Activated CD8-positive, alpha-beta memory T cell treated with anti-CD3 and anti-CD28 coated beads, Interleukin-2, amount 50 U/mL, for 24 hours (primary cell): ENCODE data around the gene AGO3.
"Not testable (repeated sequence)": the region's sequence is repeated elsewhere in the genome, so short reads cannot be mapped to it uniquely, and the experiment has no call there.

Source experiments
- DNase-seq: peaks from one replicate; pipeline ENCODE4 v3.0.0-alpha.2; 2020; ENCODE audit errors: extremely low read depth

The AGO3 gene

DNA sequence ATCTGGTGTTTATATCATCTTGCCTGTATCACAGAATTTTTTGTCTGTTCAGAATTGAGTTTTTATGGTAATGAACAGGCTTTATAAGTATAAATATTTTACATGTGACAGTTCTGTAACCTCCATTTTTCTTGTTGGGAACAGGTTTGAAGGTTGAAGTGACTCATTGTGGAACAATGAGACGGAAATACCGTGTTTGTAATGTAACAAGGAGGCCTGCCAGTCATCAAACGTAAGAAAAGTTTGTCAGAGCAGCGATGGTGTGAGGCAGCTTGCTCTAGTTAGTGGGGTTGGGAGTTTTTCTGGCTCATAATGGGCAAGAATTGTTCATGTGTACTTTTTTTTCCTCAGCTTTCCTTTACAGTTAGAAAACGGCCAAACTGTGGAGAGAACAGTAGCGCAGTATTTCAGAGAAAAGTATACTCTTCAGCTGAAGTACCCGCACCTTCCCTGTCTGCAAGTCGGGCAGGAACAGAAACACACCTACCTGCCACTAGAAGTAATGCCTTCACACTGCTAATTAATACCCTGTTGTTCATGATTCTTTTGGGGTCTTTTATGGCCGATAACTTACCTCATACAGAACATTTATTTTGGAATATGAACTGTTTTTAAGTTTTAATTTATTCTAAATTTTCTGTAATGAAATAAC lies 77.8 kb downstream of the AGO3 start:
- DNase-seq: no peak

DNA sequence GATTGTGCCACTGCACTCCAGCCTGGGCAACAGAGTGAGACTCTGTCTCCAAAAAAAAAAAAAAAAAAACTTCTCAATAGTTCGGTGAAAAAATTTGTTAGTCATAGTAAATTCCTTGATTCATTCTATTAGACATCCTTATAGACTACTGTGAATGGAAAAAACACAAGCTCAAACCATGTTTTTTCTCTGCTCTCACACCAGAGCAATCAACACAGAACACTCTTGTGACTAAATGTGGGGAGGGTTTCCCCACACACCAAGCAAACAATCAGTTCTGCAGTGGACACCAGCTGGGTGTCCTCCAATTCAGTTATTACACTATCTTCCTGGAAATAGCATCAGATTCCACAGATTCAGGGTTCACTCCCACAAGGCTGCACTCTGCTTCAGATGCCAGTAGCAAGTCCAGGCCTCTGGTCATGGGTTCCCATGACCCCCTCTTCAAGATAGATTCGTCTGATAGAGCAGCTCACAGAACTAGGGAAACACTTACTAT lies 83.9 kb downstream of the AGO3 start:
- DNase-seq: no peak

DNA sequence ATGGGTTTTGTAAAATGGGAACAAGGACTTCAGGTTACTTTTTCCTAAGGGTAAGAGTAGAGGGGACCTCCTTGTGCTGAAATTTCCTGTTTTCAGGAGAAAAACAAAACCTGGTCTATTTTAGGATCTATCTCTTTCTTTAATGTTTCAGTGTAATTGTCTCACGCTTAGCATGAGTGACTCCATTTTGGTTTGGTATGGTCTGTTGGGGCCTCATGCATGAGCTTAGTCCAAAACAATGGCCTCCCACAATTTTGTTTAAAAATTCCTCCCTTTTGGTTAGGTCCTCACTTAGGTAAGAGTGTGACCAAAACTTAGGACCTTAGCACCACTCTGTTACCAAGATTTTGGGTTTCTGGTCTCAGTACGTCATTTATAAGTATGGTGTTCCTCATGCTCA lies 85.8 kb downstream of the AGO3 start:
- no peak for DNase-seq

DNA sequence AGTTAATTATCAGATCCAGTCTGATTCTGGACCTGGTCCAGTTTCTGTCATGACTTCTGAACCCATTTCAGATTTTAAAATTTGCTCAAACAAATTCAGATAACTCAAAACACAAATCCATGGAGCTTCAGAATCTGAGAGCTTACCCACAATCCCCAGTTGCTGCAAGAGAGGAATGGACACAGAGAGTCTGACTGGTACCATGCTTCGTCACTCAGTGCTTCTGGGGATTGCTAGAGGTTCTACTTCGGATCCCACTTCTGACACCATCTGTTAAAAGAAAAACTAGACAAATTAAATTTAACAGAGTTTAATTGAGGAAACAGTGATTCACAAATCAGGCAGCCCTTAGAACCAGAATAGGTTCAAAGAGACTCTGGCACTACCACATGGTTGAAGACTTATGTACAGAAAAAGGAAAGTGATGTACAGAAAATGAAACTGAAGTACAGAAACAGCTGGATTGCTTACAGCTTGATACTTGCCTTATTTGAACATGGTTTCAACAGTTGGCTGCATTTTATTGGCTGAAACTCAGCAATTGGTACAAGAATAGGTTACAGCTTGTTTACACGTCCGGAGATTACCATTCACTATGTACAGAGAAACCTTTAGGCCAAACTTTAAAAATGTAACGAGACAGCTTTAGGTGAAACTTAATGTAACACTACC lies 92.3 kb downstream of the AGO3 start:
- no peak for DNase-seq

DNA sequence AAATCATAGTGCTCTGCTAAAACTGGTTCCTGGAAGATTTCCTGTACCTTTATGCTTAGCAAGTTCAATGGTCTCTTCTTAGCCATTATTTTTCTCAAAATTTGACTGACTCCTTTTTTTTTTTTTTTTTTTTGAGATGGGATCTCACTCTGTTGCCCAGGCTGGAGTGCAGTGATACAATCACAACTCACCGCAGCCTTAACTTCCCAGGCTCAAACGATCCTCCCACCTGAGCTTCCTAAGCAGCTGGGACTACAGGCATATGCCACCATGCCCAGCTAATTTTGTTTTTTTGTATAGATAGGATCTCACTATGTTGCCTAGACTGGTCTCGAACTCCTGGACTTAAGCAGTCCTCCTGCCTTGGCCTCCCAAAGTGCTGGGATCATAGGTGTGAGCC lies 93.1 kb downstream of the AGO3 start:
- not testable (repeated sequence) for DNase-seq

DNA sequence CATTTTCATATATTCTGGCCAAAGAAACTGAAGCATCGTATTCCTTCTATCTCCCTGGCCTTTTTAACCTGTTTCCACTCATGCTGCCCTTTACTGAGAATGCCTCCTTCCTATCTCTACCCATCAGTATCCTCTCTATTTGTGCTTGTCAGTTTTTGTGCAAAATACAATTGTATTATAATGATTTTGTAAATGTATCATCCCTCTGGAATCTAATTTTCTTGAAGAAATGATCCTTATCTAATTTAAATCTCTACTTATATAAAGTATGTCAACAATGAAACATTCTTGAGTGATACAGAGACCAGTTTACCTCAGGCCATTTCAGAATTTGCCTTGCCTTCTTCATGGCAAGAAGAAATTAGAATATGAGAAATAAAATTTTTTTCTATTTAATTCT lies 93.9 kb downstream of the AGO3 start:
- no peak for DNase-seq

DNA sequence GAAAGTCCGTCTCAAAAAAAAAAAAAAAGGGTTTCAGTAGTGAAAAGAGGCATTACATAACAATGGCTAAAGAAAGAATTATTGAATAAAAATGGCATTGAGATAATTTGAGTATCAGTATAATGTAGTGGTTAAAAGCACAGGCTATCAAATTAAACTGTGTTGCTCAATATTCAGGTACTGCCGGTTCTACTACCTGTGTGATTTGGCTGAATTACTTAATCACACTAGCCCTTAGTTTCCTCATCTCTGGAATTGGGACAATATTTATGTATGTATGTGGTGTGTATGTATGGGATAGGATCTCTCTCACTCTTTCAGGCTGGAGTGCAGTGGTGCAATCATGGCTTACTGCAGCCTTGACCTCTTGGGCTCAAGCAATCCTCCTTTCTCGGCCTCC lies 96.9 kb downstream of the AGO3 start:
- no peak for DNase-seq

DNA sequence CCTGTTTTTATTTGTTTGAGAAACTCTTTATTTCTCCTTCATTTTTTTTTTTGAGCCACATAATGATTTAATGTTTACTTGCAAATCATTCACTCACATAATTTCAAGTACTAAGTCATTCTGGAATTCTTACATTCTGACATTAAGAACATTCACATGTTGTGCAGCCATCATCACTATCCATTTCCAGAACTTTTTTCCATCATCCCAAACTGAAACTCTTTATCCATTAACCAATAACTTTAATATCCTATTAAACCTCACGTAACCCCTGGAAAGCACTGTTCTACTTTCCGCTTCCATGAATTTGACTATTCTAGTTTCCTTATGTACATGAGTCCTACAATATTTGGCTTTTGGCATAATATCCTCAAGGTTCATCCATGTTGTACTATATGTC lies 100.5 kb downstream of the AGO3 start:
- DNase-seq: no peak

DNA sequence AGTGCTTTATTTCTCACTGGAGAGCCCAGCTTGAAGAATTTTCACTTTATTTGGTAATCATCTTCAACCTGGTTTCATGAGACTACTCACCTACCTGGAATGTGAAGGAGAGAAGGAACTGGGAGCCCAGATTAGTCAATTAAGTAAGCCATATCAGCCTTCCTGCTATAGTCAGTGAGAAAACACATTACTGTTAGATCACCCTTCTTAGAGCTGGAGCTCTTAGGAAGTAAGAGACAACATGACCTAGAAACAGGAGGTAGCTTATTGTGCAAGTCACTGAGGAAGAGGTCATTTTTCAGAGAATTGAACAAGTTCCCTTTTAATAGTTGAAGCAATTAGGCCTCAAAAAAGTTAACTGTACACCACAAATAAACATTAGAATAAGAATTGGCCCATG lies 103.8 kb downstream of the AGO3 start:
- no peak for DNase-seq

DNA sequence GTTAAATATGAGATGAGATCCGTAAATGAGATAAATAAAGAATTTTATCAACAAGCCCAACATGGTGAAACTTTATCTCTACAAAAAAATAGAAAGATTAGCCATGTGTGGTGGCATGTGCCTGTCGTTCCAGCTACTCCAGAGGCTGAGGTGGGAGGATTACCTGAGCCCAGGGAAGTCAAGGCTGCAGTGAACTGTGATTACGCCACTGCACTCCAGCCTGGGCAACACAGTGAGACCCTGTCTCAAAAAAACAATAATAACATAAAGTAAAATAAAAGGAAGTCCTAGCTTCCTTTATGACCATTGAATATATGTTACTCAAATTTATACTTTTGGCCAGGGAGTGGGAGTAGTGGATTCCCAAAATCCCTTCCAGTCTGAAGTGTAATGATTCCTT lies 104.2 kb downstream of the AGO3 start:
- no peak for DNase-seq

DNA sequence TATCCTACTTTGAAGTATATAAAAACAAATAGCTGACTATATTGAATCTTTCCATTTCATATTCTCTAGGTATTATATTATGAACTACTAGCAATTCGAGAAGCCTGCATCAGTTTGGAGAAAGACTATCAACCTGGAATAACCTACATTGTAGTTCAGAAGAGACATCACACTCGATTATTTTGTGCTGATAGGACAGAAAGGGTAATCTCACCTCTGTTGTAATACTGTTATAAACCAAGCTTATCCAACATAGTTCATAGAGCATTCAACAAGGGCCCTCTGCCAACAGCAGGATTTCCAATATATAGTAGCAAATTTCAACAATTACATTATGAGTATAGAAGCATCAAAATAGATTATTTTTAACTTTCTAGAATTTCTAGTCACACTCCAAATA lies 109.3 kb downstream of the AGO3 start:
- no peak for DNase-seq

DNA sequence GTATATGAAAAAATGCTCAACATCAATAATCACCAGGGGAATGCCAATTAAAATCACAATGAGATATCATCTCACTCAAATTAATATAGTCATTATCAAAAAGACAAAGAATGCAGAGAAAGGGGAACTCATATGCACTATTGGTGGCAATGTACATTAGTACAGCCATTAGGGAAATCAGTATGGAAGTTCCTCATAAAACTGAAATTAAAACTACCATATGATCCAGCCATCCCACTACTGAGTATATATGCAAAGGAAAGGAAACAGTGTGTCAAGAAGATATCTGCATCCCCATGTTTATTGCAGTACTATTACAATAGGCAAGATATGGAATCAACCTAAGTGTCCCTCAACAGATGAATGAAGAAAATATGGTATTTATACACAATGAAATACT lies 120.9 kb downstream of the AGO3 start:
- no peak for DNase-seq

DNA sequence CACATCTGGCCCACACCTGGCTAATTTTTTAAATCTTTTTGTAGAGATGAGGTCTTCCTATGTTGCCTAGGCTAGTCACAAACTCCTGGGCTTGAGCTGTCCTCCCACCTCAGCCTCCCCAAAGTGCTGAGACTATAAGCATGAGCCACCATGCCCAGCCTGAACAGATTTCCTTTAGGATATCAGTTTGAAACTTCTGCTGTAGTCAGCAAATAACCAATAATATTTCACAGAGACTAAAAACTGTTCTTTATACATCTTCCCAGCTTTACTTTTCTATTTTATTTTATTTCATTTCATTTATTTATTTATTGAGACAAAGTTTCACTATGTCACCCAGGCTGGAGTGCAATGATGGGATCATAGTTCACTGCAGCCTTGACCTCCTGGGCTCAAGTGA lies 123.1 kb downstream of the AGO3 start:
- no peak for DNase-seq

DNA sequence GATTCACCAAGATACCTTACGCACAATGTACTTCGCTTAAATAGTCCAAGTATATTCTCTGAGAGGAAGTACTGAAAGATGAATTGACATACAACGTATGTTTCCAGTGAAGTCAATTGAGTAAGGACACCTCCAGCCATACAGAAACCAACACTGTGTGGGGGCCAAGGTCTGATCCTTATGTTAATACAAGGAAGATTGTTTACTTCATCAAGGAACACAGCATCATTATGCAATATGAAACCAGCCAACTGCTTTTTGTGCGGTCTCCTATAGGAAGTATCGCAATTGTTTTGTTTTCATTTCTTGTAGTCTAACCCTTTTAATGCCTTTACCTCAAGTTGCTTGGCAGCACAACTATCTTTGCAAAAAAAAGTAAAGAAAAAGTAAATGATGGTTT lies 124.8 kb downstream of the AGO3 start:
- no peak for DNase-seq

DNA sequence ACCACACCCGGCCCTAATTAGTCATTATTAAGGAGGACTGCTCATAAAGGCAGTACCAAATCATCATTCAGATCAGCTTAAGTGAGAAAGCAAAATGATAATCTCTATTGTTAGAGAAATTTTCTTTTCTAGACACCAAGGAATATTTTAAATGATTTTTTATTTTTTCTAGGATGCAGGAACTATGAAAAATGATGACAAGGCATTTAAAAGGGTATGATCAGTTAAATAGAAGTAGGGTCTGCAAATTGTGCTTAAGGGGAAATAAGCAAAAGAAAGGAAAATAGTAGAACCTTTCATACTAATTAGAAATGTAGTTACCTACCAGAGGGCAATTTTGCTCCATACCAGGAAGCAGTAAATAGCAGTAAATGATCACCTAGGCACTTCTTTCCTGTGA lies 131.4 kb downstream of the AGO3 start:
- no peak for DNase-seq

DNA sequence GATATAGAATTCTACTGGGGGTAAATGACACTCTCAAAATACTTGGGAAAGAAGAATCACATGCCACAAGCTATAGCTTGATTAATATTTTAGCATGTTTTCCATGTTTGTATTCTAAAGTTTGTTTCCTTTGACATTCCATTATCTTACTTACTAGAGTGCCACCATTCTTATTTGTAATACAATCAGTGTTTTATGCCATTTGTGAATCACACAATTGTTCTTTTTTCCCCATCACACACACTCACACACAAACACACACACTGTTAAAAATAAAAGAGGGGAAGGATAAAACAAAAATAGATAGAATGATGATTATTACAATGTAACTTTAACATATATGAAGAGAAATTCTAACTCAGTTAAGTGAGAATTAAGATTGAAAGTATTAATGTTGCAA lies 137.0 kb downstream of the AGO3 start:
- no peak for DNase-seq

DNA sequence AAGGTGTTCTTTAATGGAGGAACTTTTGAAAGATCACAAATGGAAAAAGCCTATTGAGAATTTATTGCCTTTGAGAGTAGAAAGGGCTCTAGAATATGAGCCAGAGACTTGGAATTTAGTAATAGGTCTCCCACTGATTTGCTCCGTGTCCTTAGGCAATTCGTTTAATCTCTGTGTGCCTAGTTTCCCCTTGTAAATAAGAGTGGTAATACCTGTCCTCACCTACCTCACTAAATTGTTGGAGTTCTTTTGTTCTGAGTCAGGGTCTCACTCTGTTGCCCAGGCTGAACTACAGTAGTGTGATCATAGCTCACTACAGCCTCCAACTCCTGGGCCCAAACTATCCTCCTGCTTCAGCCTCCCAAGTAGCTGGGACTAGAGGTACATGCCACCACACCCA lies 138.0 kb downstream of the AGO3 start:
- no peak for DNase-seq

DNA sequence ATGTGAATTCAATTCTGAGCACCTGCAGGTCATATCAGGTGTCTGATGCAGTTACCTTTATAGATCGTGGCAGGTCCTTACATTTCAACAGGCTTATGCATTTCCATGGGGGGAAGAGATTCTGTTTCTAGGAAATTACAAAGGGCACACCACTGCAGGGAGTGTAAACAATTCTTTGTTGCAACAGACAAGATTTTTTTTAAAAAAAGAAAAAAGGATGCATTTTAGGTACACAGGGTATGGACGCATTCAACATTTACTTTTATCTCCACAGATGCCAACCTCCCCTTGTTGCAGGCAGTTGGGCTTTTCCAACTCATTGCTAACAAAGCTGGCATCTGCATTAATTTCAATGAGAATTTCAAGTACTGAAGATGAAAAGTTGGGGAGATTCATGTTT lies 139.4 kb downstream of the AGO3 start:
- DNase-seq: no peak

DNA sequence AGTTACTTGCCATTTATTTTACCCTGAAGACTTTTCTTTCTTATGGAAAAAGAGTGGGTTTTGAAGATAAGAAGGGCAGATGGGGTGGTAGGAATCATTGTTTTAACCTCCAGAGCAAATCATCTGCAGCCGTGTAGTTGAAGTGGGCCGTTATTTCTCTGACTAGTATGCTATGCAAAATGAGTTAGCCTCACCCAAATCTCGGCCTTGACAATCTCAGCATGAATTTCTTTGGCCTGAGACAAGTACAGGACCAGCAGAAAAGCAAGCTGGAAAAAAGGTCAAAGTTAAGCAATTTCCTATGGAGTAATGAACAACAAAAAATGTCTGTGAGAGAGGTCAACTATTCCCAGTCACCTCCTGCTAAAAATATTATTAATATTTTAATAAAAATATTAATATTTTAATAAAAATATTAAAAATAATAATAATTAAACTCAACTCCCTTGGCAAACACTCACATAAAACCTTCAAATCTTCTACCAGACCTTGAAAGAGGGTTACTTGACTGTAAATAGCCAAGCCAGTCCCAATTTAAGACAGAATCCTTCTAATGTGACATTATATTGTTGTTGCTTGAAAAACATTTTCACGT lies 146.2 kb downstream of the AGO3 start:
- no peak for DNase-seq

DNA sequence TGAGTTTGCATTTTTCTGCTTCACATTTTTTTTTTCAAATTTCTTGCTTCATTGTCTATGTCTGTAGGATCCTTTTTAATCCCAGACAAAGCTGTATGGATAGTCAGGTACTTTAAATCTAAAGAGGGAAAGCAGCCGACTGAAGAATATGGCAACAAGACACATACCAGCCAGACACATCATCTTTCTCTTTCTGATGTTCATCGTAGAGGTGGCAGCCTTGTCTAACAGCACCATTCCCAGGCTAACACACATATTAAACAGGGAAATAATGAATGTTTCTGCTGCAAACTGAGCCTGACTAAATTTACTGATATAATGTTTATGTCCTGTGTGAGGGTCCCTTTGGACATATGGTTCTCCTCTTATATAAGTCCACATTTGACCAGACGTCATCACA lies 149.3 kb downstream of the AGO3 start:
- DNase-seq: no peak

DNA sequence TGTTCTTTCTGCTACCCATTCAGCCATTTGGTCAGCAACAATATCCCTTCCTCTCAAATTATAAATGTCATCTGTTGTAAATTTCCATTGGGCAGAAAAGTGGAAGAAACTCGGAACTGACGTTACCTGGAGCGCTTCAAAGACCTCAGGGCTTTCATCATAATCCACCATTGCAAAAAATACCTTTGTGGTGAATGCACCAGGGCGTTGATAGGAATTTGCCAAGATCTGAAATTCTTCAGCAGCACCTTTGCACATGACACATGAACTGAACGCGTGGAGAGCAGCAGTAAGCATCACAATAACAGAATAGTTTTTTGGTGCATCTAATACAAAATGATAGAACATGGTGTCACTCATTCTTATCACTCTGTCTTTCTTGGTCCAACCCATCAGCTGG lies 149.9 kb downstream of the AGO3 start:
- no peak for DNase-seq

DNA sequence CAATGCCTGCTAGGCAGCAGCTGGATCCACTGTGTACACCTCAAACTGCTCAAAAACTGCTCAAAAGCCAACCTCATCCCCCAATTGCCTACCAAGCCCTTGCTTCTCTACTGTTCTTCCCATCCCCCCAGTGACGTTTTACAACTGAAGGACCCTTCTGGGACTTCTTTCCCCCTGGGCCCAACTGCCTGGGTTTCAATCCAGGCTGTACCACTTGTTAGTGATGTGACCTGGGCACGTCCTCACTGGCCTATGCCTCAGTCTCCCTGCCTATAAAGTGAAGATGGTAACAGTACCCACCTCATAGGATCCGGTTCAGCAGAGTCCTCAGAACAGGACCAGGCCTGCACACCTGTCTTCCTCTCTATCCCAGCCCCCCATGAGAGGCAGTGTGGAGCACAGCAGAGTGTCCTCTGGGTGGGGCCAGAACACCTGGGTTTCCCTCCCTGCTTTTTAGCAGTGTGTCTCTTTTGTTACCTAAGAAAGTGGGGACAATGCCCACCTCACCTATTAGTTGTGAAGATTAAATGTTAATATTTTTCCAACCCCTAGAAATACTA lies 151.1 kb downstream of the AGO3 start:
- no peak for DNase-seq

DNA sequence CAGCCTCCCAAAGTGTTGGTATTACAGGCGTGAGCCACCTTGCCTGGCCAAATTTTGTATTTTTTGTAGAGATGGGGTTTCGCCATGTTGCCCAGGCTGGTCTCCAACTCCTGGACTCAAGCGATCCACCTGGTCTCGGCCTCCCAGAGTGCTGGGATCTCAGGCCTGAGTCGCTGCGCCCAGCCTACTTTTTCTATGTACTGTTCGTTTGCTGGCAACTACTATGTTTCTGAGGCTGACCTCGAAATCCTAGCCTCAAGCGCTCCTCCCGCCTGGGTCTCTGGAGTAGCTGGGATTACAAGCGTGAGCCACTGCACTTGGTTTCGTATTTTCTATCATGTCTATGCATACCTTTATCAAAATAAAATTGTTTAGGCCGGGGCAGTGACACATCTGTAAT lies 152.3 kb downstream of the AGO3 start:
- no peak for DNase-seq
